Ectodermal cell (in vitro differentiated cells): Measurements from ENCODE around the gene PSMB2. TPM values are rescaled to one million over a fixed set of nuclear protein-coding genes. Genes with fewer than 3 reads are reported as not detected.
"Not testable (repeated sequence)": the region's sequence is repeated elsewhere in the genome, so short reads cannot be mapped to it uniquely, and the experiment has no call there.

Experiments
- H3K27ac ChIP-seq: 2 replicates; pipeline ENCODE4 v1.7.0; 2013; ENCODE audit warnings: mild to moderate bottlenecking, low read depth, low read length; ENCODE audit not compliant: insufficient read depth, poor library complexity, severe bottlenecking
- H3K27me3 ChIP-seq: 2 replicates; pipeline ENCODE4 v1.7.0; 2013; ENCODE audit warnings: mild to moderate bottlenecking, low read length; ENCODE audit not compliant: insufficient read depth, control insufficient read depth, poor library complexity, severe bottlenecking
- H3K36me3 ChIP-seq: one replicate; pipeline ENCODE4 v1.7.0; 2013; ENCODE audit warnings: low read length; ENCODE audit not compliant: control insufficient read depth, insufficient read depth
- H3K4me1 ChIP-seq: one replicate; pipeline ENCODE4 v1.7.0; 2013; ENCODE audit warnings: low read length; ENCODE audit not compliant: control insufficient read depth, insufficient read depth
- H3K4me3 ChIP-seq: 2 replicates; pipeline ENCODE4 v1.7.0; 2013; ENCODE audit warnings: low read depth, low read length, control low read depth; ENCODE audit not compliant: insufficient read depth
- H3K9me3 ChIP-seq: 2 replicates; pipeline ENCODE4 v1.7.0; 2013; ENCODE audit warnings: mild to moderate bottlenecking, low read length, moderate library complexity; ENCODE audit not compliant: control insufficient read depth
- WGBS, 2 experiments: methylation state at CpG; one replicate each; pipeline ENCODE4 v1.1.7; 2013; ENCODE audit warnings: missing lambda C conversion rate in 2 of 2; 5-methylcytosine and 5-hydroxymethylcytosine counted together
- polyA plus RNA-seq, 4 experiments: library from polyadenylated mRNA; stranded (reverse); fragments of 50-300 nt; gene quantifications; one replicate each; pipeline ENCODE4 v1.2.3, GENCODE V29; 2013

Gene PSMB2
- 93.9 TPM for polyA plus RNA-seq (2013, experiment 1 of 4)
- 95.8 TPM for polyA plus RNA-seq (2013, experiment 2 of 4)
- polyA plus RNA-seq (2013, experiment 3 of 4) = 74.6 TPM
- 78.8 TPM for polyA plus RNA-seq (2013, experiment 4 of 4)

- WGBS, 2 experiments = 0% methylated on average over 43 of the region's 43 CpGs
- peak within 1 kb of the TSS; percentile 93 for H3K4me3 ChIP-seq
- H3K36me3 ChIP-seq = no peaks in the 10 kb centered on the region
- no peaks in the 10 kb centered on the region for H3K9me3 ChIP-seq
- H3K27me3 ChIP-seq = peaks cover 20% of the 10 kb centered on the region
- H3K27ac ChIP-seq = peak within 1 kb of the TSS; percentile 83
- peaks cover 4% of the 10 kb centered on the region for H3K4me1 ChIP-seq
Measured at GRCh38 chr1:35641233-35641866, at the start of gene PSMB2. Gene PSMB2, minus strand, starts transcription at chr1:35641526. Its CDS starts 94 bp downstream, at chr1:35641432.

DNA sequence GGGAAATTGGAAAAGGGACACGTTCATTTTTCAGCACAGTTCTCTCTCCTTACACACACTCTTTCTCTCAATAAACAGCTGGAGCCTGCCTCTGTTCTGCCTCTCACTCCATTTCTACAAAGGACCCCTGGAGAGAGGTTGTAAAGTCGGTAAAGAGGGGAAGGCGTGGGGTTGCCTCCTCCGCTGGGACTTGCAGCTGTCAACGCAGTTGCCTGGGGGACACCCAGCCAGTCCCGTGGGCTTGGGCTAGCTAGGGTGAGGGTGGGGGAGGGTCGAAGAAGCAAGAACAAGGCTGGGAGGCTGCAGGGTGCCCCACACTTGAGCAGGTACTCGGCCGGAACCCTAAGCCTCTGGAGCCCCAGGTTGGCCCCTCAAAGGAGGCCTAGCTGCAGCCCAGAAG, 49.8 kb upstream of the PSMB2 start:
- Histone ChIP-seq H3K4me3 (no peak overlapping the region), H3K4me1 (peaks cover 15% of the 10 kb centered on the region), H3K27me3 (no peaks in the 10 kb centered on the region), H3K27ac (no peak overlapping the region), H3K36me3 (no peaks in the 10 kb centered on the region), H3K9me3 (no peaks in the 10 kb centered on the region)
- WGBS, 2 experiments = 2 to 9% methylated on average over 9 of the region's 9 CpGs

DNA sequence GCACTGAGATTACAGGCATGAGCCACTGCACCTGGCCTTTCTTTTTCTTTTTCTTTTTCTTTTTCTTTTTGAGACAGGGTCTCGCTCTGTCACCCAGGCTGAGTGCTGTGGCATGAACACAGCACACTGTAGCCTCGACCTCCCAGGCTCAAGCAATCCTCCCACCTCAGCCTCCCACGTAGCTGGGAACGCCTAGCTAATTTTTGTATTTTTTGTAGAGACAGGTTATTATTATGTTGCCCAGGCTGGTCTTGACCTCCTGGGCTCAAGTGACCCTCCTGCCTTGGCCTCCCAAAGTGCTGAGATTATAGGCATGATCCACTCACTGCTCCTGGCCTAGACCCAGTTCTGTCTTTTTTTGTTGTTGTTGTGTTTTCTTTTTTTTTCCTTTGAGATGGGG, 48.8 kb upstream of the PSMB2 start:
- WGBS, 2 experiments = 92 to 93% methylated on average over 4 of the region's 4 CpGs
- H3K36me3 ChIP-seq, H3K9me3 ChIP-seq, H3K27me3 ChIP-seq, H3K4me3 ChIP-seq, H3K27ac ChIP-seq: not testable (repeated sequence)
- H3K4me1 ChIP-seq = peaks cover 15% of the 10 kb centered on the region

GRCh38 chr1:35688161-35688560, 46.8 kb upstream of the PSMB2 start:
- 92 to 94% methylated on average over 5 of the region's 5 CpGs for WGBS, 2 experiments
- peaks cover 16% of the 10 kb centered on the region for H3K4me1 ChIP-seq
- no peaks in the 10 kb centered on the region for H3K9me3 ChIP-seq
- no peak overlapping the region for H3K4me3 ChIP-seq
- no peaks in the 10 kb centered on the region for H3K36me3 ChIP-seq
- H3K27me3 ChIP-seq = no peaks in the 10 kb centered on the region
- H3K27ac ChIP-seq = no peak overlapping the region

GRCh38 chr1:35683012-35683411, 41.7 kb upstream of the PSMB2 start:
- no peak overlapping the region for H3K27ac ChIP-seq
- no peaks in the 10 kb centered on the region for H3K27me3 ChIP-seq
- 73 to 77% methylated on average over 5 of the region's 5 CpGs for WGBS, 2 experiments
- H3K36me3 ChIP-seq = no peaks in the 10 kb centered on the region
- peaks cover 4% of the 10 kb centered on the region for H3K4me1 ChIP-seq
- no peaks in the 10 kb centered on the region for H3K9me3 ChIP-seq
- H3K4me3 ChIP-seq = no peak overlapping the region

DNA sequence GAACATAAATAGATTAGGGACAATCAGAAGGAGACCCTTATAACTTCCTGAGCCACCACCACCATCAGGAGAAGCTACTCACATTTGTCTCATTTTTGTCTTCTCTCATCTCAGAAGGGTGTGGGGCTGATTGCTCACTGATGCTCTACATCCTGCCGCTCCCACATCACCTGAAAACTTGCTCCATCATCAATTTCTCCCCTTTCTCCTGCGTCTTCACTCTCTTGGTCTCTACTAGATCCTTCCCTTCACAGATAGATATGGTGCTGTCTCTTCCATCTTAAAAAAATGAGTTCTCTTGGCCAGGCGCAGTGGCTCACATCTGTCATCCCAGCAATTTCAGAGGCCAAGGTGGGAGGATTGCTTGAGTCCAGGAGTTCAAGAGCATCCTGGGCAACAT, 38.9 kb upstream of the PSMB2 start:
- 94 to 95% methylated on average over 3 of the region's 3 CpGs for WGBS, 2 experiments
- Histone ChIP-seq H3K27ac (no peak overlapping the region), H3K4me1 (peaks cover 4% of the 10 kb centered on the region), H3K27me3 (no peaks in the 10 kb centered on the region), H3K9me3 (no peaks in the 10 kb centered on the region), H3K4me3 (no peak overlapping the region), H3K36me3 (no peaks in the 10 kb centered on the region)

DNA sequence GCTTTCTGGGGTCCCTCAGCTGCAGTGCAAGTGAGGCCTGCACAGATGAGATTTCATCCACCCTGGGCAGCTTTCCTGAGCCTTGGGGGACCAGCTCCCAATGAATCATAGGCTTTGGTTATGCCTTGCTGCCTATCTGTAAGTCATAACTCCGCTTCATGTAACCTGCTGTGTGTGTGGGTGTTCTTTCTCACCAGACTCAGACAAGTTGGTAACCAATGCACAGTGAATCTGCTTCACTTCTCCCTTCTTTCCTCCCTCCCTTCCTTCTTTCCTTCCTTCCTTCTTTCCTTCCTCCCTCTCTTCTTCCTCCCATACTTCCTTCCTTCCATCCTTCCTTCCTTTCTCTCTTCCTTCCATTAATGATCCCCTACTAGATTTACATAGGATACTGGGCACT, 34.4 kb upstream of the PSMB2 start:
- WGBS, 2 experiments = 93 to 100% methylated on average over 1 of the region's 1 CpG
- H3K9me3 ChIP-seq = no peaks in the 10 kb centered on the region
- no peaks in the 10 kb centered on the region for H3K27me3 ChIP-seq
- no peak overlapping the region for H3K27ac ChIP-seq
- H3K4me1 ChIP-seq = no peaks in the 10 kb centered on the region
- H3K36me3 ChIP-seq = no peaks in the 10 kb centered on the region
- H3K4me3 ChIP-seq = no peak overlapping the region

DNA sequence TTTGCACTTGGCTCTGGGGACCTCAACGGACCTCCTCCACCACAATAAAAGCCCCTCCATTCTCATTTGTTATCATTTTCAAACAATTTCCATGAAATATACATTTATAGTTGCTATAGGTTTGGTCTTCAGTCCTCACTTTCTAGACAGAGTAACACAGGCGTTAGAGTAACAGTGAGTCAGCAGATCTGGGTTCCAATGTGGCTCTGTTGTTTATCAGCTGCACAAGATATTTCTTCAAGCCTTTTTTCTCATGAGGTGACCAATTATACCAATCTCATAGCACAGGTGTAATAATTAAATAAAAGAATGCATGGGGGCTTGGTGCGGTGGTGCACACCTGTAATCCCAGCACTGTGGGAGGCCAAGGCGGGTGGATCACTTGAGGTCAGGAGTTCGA, 32.8 kb upstream of the PSMB2 start:
- no peaks in the 10 kb centered on the region for H3K27me3 ChIP-seq
- H3K36me3 ChIP-seq = no peaks in the 10 kb centered on the region
- no peaks in the 10 kb centered on the region for H3K9me3 ChIP-seq
- H3K4me3 ChIP-seq = no peak overlapping the region
- 91 to 95% methylated on average over 5 of the region's 5 CpGs for WGBS, 2 experiments
- H3K4me1 ChIP-seq = no peaks in the 10 kb centered on the region
- H3K27ac ChIP-seq = no peak overlapping the region

DNA sequence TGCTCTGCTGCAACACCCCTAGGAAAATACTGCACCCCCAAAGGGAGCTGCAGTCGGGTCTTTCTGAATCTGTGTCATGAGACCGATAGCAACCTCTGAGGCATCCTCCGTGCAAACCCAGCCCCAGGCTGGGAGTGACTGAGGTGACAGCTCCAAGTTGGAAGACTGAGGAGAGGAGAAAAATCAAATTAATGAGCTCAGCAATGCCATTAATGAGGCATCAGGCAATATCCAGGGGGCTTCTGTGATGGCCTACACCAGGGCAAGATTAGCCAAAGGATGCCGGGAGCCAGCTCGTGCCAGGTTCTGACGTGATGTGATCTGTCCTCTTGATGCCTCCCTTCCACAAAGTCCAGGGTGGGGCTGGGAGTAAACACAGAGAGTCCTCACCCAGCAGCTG, 30.8 kb upstream of the PSMB2 start:
- no peaks in the 10 kb centered on the region for H3K9me3 ChIP-seq

GRCh38 chr1:35668506-35668905, 27.2 kb upstream of the PSMB2 start:
- 95 to 100% methylated on average over 4 to 5 of the region's 5 CpGs for WGBS, 2 experiments
- Histone ChIP-seq H3K4me3 (no peak overlapping the region), H3K9me3 (no peaks in the 10 kb centered on the region), H3K27me3 (no peaks in the 10 kb centered on the region), H3K27ac (no peak overlapping the region), H3K4me1 (peaks cover 9% of the 10 kb centered on the region), H3K36me3 (no peaks in the 10 kb centered on the region)

More for the DNA sequence above, 30.8 kb upstream of the PSMB2 start:
- WGBS, 2 experiments = 88 to 90% methylated on average over 6 of the region's 6 CpGs
- H3K27ac ChIP-seq = no peak overlapping the region
- peaks cover 7% of the 10 kb centered on the region for H3K4me1 ChIP-seq
- H3K4me3 ChIP-seq = no peak overlapping the region
- H3K27me3 ChIP-seq = no peaks in the 10 kb centered on the region
- no peaks in the 10 kb centered on the region for H3K36me3 ChIP-seq
